ENCODE data around the gene NACA2.
A peak's percentile ranks its signal among the peaks of the same experiment; 100 is the strongest.
"Not testable (repeated sequence)": the region's sequence is repeated elsewhere in the genome, so short reads cannot be mapped to it uniquely, and the experiment has no call there.

Gene NACA2

GRCh38 chr17:61591018-61591417 lies at the start of gene NACA2:
Gene NACA2 (minus strand): TSS chr17:61591219. CDS start chr17:61591180, 39 bp downstream.
- no peak for DNase-seq

GRCh38 chr17:61639818-61640217 lies 48.8 kb upstream of the NACA2 start:
- no peak for DNase-seq

- no peak for DNase-seq
Measured at GRCh38 chr17:61638087-61638486, 47.1 kb upstream of the NACA2 start.

GRCh38 chr17:61635913-61636432 lies 45.0 kb upstream of the NACA2 start:
- DNase-seq, result peak; percentile 8

- DNase-seq, result no peak
Measured at GRCh38 chr17:61634942-61635538, 44.0 kb upstream of the NACA2 start.

GRCh38 chr17:61634011-61634539 lies 43.1 kb upstream of the NACA2 start:
- DNase-seq, result no peak

GRCh38 chr17:61632826-61633225 lies 41.8 kb upstream of the NACA2 start:
- DNase-seq, result no peak

GRCh38 chr17:61631800-61632199 lies 40.8 kb upstream of the NACA2 start:
- no peak for DNase-seq

GRCh38 chr17:61628158-61628557 lies 37.1 kb upstream of the NACA2 start:
- DNase-seq, result not testable (repeated sequence)

- DNase-seq, result no peak
Measured at GRCh38 chr17:61627658-61628057, 36.6 kb upstream of the NACA2 start.

GRCh38 chr17:61627125-61627524 lies 36.1 kb upstream of the NACA2 start:
- no peak for DNase-seq

GRCh38 chr17:61625564-61625963 lies 34.5 kb upstream of the NACA2 start:
- DNase-seq, result no peak

GRCh38 chr17:61624951-61625350 lies 33.9 kb upstream of the NACA2 start:
- no peak for DNase-seq

- DNase-seq, result no peak
Measured at GRCh38 chr17:61621317-61621716, 30.3 kb upstream of the NACA2 start.

GRCh38 chr17:61619953-61620352 lies 28.9 kb upstream of the NACA2 start:
- no peak for DNase-seq

GRCh38 chr17:61619493-61619892 lies 28.5 kb upstream of the NACA2 start:
- DNase-seq, result no peak

GRCh38 chr17:61618950-61619349 lies 27.9 kb upstream of the NACA2 start:
- no peak for DNase-seq

GRCh38 chr17:61617330-61617729 lies 26.3 kb upstream of the NACA2 start:
- no peak for DNase-seq

- no peak for DNase-seq
Measured at GRCh38 chr17:61616783-61617182, 25.8 kb upstream of the NACA2 start.

GRCh38 chr17:61614219-61614618 lies 23.2 kb upstream of the NACA2 start:
- no peak for DNase-seq

- DNase-seq, result no peak
Measured at GRCh38 chr17:61611323-61611722, 20.3 kb upstream of the NACA2 start.

GRCh38 chr17:61605692-61606091 lies 14.7 kb upstream of the NACA2 start:
- DNase-seq, result no peak

- no peak for DNase-seq
Measured at GRCh38 chr17:61601297-61601696, 10.3 kb upstream of the NACA2 start.

GRCh38 chr17:61600621-61601020 lies 9.6 kb upstream of the NACA2 start:
- DNase-seq, result no peak

GRCh38 chr17:61599608-61600007 lies 8.6 kb upstream of the NACA2 start:
- DNase-seq, result no peak
